GM21737 (cell line): Measurements from ENCODE around the gene SNRNP25.

Source experiments
- ATAC-seq: cut with Tn5 transposase; IDR thresholded peaks from one replicate; pipeline ENCODE4 v1.9.1; 2021; ENCODE audit warnings: mild to moderate bottlenecking, moderate library complexity; ENCODE audit not compliant: unreplicated experiment

SNRNP25 gene

GRCh38 chr16:97822-98221 is 44.2 kb downstream of the SNRNP25 start:
- no peak for ATAC-seq

GRCh38 chr16:100989-101388 is 47.4 kb downstream of the SNRNP25 start:
- no peak for ATAC-seq

GRCh38 chr16:101586-101985 is 48.0 kb downstream of the SNRNP25 start:
- no peak for ATAC-seq

- no peak for ATAC-seq
Measured at GRCh38 chr16:102060-102855, 48.6 kb downstream of the SNRNP25 start.

GRCh38 chr16:104355-104754 is 50.7 kb downstream of the SNRNP25 start:
- no peak for ATAC-seq

GRCh38 chr16:104928-105327 is 51.3 kb downstream of the SNRNP25 start:
- ATAC-seq = no peak

- no peak for ATAC-seq
Measured at GRCh38 chr16:105521-105920, 51.9 kb downstream of the SNRNP25 start.

- no peak for ATAC-seq
Measured at GRCh38 chr16:106623-107324, 53.1 kb downstream of the SNRNP25 start.
